Pulmonary artery endothelial cell (primary cell): ENCODE measurements around the gene C11orf86. TPM values are rescaled to one million over a fixed set of nuclear protein-coding genes. Genes with fewer than 3 reads are reported as not detected.

ENCODE experiments used
- DNase-seq: peaks from one replicate; pipeline ENCODE4 v3.0.0-alpha.2; 2011; ENCODE audit warnings: low read depth, low spot score
- total RNA-seq: library from RNA; depleted of rRNA; stranded (reverse); fragments of >200 nt; gene quantifications from 2 replicates; pipeline ENCODE4 v1.2.3, GENCODE V29; 2014

C11orf86 gene
- total RNA-seq, 1 donor from 2014 or later = not detected

DNA sequence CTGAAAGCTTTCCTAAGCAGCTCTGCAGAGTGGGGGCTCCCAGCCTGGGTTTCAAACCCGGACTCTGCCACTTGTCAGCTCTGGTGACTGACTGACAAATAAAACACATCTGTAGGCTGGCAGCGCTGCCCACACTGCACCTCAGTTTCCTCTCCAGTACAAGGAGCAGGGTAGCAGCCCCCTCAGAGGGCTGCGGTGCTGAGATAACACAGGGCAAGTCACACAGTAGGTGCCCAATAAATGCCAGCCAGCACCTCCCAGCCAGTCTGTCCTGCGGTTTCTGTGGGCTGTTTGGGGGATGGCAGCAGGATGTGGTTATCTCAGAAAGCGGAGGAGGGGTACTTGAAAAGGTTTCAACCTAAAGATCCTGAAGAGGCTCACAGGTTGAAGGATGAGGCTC, 49.3 kb downstream of the C11orf86 start:
- DNase-seq = no peak

DNA sequence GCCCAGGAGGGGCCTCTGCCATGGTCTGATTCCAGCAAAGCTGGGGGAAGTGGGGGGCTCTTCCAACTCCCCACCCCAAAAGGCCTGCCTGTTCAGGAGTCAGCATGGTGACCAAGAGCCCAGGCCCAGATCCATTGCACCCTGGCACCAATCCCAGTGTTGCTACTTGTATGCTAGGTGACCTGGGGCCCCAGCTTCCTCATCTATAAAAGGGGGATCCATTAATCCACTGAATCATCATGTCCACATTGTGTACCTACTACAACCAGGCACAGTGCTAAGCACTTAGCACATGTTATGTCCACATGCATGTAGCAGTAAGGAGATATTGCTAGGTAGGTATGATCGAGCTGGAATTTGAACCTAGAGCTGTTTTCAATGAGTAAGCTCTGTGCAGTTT, 49.9 kb downstream of the C11orf86 start:
- DNase-seq = no peak

GRCh38 chr11:67025750-67026149, 50.6 kb downstream of the C11orf86 start:
- DNase-seq = no peak

Other genes with a start within 250 kb of the C11orf86 start
- gene SPTBN2, start 246.1 kb upstream of the C11orf86 start, total RNA-seq = 34.0 and 67.0 TPM in 2 replicates
- gene RCE1, start 131.9 kb upstream of the C11orf86 start, total RNA-seq = 14.8 and 16.9 TPM in 2 replicates
- gene LRFN4, start 118.2 kb upstream of the C11orf86 start, total RNA-seq = 20.8 and 24.1 TPM in 2 replicates
- gene PC, start 16.9 kb upstream of the C11orf86 start, total RNA-seq = 6.9 and 27.3 TPM in 2 replicates
- gene SYT12, start 47.8 kb downstream of the C11orf86 start, total RNA-seq = 0.04 TPM in 1 of 2 replicates, not detected in the other
- gene RHOD, start 81.5 kb downstream of the C11orf86 start, total RNA-seq = 4.2 and 10.6 TPM in 2 replicates
- 33.0 and 49.2 TPM in 2 replicates for gene KDM2A, start 144.0 kb downstream of the C11orf86 start, total RNA-seq